Vagina (tissue), 2 donors: ENCODE data around the gene GSTO1. TPM values are rescaled to one million over a fixed set of nuclear protein-coding genes. Genes with fewer than 3 reads are reported as not detected.

Experiments used
- DNase-seq, 2 donors: peaks; one replicate each; pipeline ENCODE4 v3.0.0-alpha.2; 2017; ENCODE audit errors: extremely low spot score in 2 of 2
- H3K27ac ChIP-seq: fragments of 200-600 bp; sonication (generic); one replicate; pipeline ENCODE4 v1.5.1; 2019
- H3K27me3 ChIP-seq: fragments of 200-600 bp; sonication (generic); one replicate; pipeline ENCODE4 v1.5.1; 2019
- H3K36me3 ChIP-seq, 2 donors: fragments of 200-600 bp; sonication (generic); one replicate each; pipeline ENCODE4 v1.5.1; 2017 to 2019
- H3K4me1 ChIP-seq: fragments of 200-600 bp; sonication (generic); one replicate; pipeline ENCODE4 v1.5.1; 2019
- H3K4me3 ChIP-seq, 2 donors: fragments of 200-600 bp; sonication (generic); 1 replicate in 1 of 2; 2 replicates in 1 of 2; pipeline ENCODE4 v1.5.1; 2016 to 2019
- H3K9me3 ChIP-seq: fragments of 200-600 bp; sonication (generic); one replicate; pipeline ENCODE4 v1.5.1; 2019
- POLR2A ChIP-seq, 2 donors: fragments of 450-650 bp; IDR thresholded peaks; one replicate each; pipeline ENCODE4 v1.6.1; 2017; ENCODE audit warnings: antibody characterized with exemption in 2 of 2, mild to moderate bottlenecking in 2 of 2, moderate library complexity in 2 of 2
- POLR2AphosphoS5 ChIP-seq, 2 donors: sonication (generic); formaldehyde crosslinking; IDR thresholded peaks; one replicate each; pipeline ENCODE4 v1.9.0; 2017; ENCODE audit warnings: antibody characterized with exemption in 2 of 2, mild to moderate bottlenecking in 2 of 2, low read depth in 1 of 2; ENCODE audit not compliant: insufficient read depth in 1 of 2
- intact Hi-C: fragments of 100-400 bp; cut with DNase I; formaldehyde crosslinking; loops from one replicate; pipeline ENCODE4 v1.15.1; 2023
- total RNA-seq: library from RNA; depleted of rRNA; stranded (reverse); fragments of >200 nt; gene quantifications from one replicate; pipeline ENCODE4 v1.2.3, GENCODE V29; 2016
- TF ChIP-seq, protein P1 (sequence below), 3 experiments: fragments of 450-650 bp in 2 of 3; fragments of 200-600 bp in 1 of 3; sonication (generic) in 1 of 3; IDR thresholded peaks; one replicate each; pipeline ENCODE4 v1.5.1; 2017 to 2019; ENCODE audit warnings: antibody characterized with exemption in 3 of 3, mild to moderate bottlenecking in 2 of 3, moderate library complexity in 2 of 3

GSTO1 gene
- total RNA-seq, 1 donor from 2014 or later, result 69.5 TPM

DNA sequence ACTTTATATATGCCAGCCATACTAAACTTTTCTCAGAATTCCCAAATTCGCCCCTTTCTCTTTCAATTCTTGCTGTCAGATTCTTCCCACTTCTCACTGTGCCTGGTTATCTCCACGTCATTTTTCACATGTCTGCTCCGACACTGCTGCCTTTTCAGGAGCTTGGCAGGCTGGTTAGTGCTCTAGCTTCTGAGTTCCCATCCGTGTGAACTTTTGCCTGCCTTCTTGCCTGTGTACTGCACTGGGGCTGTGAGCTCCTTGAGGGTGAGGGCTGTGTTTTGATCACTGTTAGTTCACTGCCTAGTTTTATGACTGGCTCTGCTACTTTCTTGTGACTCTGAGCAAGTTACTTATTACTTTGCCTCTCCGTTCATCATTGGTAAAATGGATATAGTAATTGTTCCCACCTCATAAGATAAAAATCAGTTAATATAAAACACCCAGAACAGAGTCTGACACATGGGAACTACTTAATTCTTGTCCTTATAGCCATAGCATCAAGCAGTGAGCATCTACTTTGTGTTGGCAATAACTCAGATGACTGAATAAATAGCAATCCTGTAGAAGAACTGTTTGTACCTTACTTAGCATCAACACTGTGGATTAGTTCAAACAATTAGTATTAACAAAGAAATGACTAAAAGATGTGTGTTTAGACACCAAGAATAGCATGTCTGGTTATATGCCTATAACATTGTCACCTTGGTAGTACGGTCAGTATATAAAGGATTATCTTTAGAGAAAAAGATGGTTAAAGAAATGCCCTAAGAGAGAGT is 5.5 kb downstream of the GSTO1 start:
- no peak for DNase-seq
- H3K9me3 ChIP-seq, result no peaks in the 10 kb centered on the region
- intact Hi-C loops, result no loop called here
- no peak overlapping the region for H3K4me3 ChIP-seq
- peaks cover 0 to 71% of the 10 kb centered on the region in 2 donors for H3K36me3 ChIP-seq
- no peaks in the 10 kb centered on the region for H3K27me3 ChIP-seq
- TF ChIP-seq POLR2A (IDR thresholded peaks at IDR 0.05) (no peak), POLR2AphosphoS5 (IDR thresholded peaks at IDR 0.05; ENCODE audit: insufficient read depth in 1 of 2, low read depth in 1 of 2) (no peak)
- TF ChIP-seq, protein P1, sequence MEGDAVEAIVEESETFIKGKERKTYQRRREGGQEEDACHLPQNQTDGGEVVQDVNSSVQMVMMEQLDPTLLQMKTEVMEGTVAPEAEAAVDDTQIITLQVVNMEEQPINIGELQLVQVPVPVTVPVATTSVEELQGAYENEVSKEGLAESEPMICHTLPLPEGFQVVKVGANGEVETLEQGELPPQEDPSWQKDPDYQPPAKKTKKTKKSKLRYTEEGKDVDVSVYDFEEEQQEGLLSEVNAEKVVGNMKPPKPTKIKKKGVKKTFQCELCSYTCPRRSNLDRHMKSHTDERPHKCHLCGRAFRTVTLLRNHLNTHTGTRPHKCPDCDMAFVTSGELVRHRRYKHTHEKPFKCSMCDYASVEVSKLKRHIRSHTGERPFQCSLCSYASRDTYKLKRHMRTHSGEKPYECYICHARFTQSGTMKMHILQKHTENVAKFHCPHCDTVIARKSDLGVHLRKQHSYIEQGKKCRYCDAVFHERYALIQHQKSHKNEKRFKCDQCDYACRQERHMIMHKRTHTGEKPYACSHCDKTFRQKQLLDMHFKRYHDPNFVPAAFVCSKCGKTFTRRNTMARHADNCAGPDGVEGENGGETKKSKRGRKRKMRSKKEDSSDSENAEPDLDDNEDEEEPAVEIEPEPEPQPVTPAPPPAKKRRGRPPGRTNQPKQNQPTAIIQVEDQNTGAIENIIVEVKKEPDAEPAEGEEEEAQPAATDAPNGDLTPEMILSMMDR (IDR thresholded peaks at IDR 0.05), result no peak
- H3K4me1 ChIP-seq, result peaks cover 68% of the 10 kb centered on the region
- H3K27ac ChIP-seq, result peak overlapping the region; percentile 61

DNA sequence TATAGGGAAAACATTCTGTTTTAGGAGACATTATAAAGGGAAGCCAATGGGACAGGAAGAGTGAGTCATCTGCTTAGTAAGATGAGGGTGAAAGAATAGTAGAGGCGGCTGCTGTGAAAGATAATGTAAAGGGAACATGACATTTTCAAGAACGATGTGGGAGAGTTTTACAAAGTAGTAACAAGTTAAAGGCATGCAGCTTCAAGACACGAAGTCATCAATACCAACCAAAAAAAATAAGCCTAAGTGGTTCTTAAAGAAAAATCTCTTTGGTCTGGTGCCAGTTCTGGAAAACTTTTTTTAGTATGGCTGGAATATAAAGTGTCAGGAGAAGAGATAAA is 6.1 kb downstream of the GSTO1 start:
- Histone ChIP-seq H3K36me3 (peaks cover 0 to 77% of the 10 kb centered on the region in 2 donors), H3K27me3 (no peaks in the 10 kb centered on the region), H3K4me1 (peaks cover 67% of the 10 kb centered on the region), H3K9me3 (no peaks in the 10 kb centered on the region), H3K27ac (peak overlapping the region; percentile 61), H3K4me3 (no peak overlapping the region)
- intact Hi-C loops, result no loop called here
- TF ChIP-seq, protein P1 (IDR thresholded peaks at IDR 0.05), result no peak
- no peak for TF ChIP-seq POLR2A (IDR thresholded peaks at IDR 0.05)
- peak in 1 of 2 donors; percentile 59 for TF ChIP-seq POLR2AphosphoS5 (IDR thresholded peaks at IDR 0.05; ENCODE audit: insufficient read depth in 1 of 2, low read depth in 1 of 2)
- DNase-seq, result no peak

DNA sequence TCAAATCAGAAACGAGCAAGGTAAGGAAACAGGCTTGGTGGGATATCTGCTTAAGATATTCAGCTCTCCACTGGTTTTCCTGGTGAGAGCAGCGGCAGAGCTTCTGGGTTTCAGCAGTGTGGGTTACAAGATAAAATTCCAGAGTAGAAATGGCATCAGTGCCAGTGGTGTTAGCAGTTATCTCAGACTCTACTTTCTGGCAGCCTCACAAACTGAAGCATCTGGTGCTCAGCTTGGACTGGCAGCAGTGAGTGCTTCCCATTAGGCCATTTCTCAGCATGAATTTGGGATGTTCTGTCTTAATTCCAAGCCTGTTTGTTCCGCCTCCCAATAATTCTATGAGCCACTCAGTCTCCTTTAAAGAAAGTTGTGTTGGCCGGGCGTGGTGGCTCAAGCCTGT is 7.4 kb downstream of the GSTO1 start:
- Histone ChIP-seq H3K4me1 (peaks cover 54% of the 10 kb centered on the region), H3K27ac (no peak overlapping the region), H3K9me3 (no peaks in the 10 kb centered on the region), H3K36me3 (peaks cover 0 to 90% of the 10 kb centered on the region in 2 donors), H3K4me3 (no peak overlapping the region), H3K27me3 (no peaks in the 10 kb centered on the region)
- no peak for DNase-seq
- intact Hi-C loops, result no loop called here
- TF ChIP-seq POLR2A (IDR thresholded peaks at IDR 0.05) (no peak), POLR2AphosphoS5 (IDR thresholded peaks at IDR 0.05; ENCODE audit: insufficient read depth in 1 of 2, low read depth in 1 of 2) (no peak)
- TF ChIP-seq, protein P1 (IDR thresholded peaks at IDR 0.05), result no peak

DNA sequence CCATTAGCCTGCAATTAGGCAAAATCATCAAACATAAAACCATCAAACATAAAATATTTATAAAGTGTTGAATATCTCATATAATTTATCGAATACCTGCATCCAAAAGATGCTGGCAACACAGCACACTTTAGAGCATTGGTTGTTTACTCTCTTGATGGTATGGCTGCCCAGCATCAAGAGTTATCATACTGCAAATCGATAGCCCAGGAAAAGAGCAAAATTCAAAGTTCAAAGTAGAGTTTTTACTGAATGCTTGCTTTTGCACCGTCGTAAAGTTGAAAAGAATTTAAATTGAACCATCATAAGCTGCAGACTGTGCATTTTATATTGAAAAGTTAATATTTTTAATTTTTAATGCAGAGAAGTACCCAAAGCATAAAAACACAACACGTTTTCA is 10.1 kb downstream of the GSTO1 start:
- H3K36me3 ChIP-seq, result peaks cover 0 to 79% of the 10 kb centered on the region in 2 donors
- H3K27ac ChIP-seq, result no peak overlapping the region
- no peaks in the 10 kb centered on the region for H3K9me3 ChIP-seq
- intact Hi-C loops, result no loop called here
- H3K27me3 ChIP-seq, result no peaks in the 10 kb centered on the region
- no peak overlapping the region for H3K4me3 ChIP-seq
- H3K4me1 ChIP-seq, result peaks cover 39% of the 10 kb centered on the region
- no peak for DNase-seq
- no peak for TF ChIP-seq POLR2A (IDR thresholded peaks at IDR 0.05)
- TF ChIP-seq, protein P1 (IDR thresholded peaks at IDR 0.05), result no peak
- TF ChIP-seq POLR2AphosphoS5 (IDR thresholded peaks at IDR 0.05; ENCODE audit: insufficient read depth in 1 of 2, low read depth in 1 of 2), result no peak

DNA sequence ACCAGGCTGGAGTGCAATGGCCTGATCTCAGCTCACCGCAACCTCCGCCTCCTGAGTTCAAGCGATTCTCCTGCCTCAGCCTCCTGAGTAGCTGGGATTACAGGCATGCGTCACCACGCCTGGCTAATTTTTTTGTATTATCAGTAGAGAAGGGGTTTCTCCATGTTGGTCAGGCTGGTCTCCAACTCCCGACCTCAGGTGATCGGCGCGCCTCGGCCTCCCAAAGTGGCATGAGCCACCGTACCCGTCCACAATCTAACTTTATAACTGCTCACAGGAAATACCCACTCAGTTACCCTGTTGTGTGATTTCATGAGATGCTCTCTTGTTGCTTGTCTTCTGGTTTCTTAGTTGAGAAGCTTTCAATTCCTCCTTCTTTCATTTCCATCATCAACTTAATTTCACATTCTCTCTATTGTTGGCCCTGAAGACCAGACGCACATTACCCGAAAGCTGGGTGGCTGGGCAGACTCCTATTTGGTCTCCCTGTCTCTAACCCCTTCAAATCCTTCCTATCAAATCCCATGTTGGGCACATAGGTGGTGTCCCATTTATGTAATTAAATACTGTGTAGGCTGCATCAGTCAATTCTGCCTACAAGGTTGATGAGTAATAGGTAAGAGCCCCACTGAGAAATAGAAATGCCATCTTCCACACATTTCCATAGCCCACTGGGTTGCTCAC is 13.2 kb downstream of the GSTO1 start:
- H3K27me3 ChIP-seq, result no peaks in the 10 kb centered on the region
- peaks cover 0 to 48% of the 10 kb centered on the region in 2 donors for H3K36me3 ChIP-seq
- H3K4me1 ChIP-seq, result peaks cover 12% of the 10 kb centered on the region
- H3K9me3 ChIP-seq, result no peaks in the 10 kb centered on the region
- no peak for TF ChIP-seq POLR2A (IDR thresholded peaks at IDR 0.05)
- TF ChIP-seq, protein P1 (IDR thresholded peaks at IDR 0.05), result no peak
- peak overlapping the region; percentile 72 to 86 for H3K4me3 ChIP-seq
- intact Hi-C loops, result no loop called here
- H3K27ac ChIP-seq, result peak overlapping the region; percentile 75
- no peak for DNase-seq
